ENCODE measurements around the gene SLC38A10. TPM values are rescaled to one million over a fixed set of nuclear protein-coding genes. Genes with fewer than 3 reads are reported as not detected.

The SLC38A10 gene
- polyA plus RNA-seq, 1 of the 3 experiments (the other 2 are of a cell fraction), result 82.2 TPM

DNA sequence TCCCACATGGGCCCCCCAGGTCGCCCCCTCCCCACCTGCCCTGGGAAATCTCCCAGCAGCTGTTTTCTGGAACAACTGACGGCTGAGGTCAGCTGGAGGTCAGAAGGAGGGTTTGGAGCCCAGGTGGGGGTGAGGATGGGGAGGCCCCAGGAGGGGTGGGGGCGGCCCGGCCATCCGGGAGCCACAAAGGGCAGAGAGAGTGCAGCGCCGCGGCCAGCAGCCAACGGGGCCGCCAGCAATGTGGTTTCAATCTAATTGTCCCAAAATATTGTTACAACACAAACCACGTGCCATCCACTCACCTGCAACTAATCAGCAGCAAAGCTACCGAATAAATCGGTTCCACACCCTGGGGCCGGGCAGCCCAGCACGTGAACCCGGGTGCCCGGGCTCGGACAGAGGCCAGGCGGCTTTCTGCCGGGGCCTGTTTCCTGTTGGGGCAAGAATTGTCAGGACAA lies 28.3 kb upstream of the SLC38A10 start (continued):
- TF ChIP-seq GATA2 (CRISPR knock-in tag; IDR thresholded peaks at IDR 0.05) (peak; percentile 20; the same call in 1 of the 2 replicates), FOSL2 (IDR thresholded peaks at IDR 0.05; ENCODE audit: borderline replicate concordance, low read depth) (no peak), RFX5 (IDR thresholded peaks at IDR 0.05; ENCODE audit: low read length) (no peak), NRF1 (IDR thresholded peaks at IDR 0.05; ENCODE audit: low read depth, low read length) (no peak), SMC3 (IDR thresholded peaks at IDR 0.05; ENCODE audit: low read depth, low read length) (no peak; the same call in 1 of the 2 replicates), CHD2 (IDR thresholded peaks at IDR 0.05; ENCODE audit: low read length, partially characterized antibody) (peak; percentile 75), EZH2phosphoT487 (IDR thresholded peaks at IDR 0.05; ENCODE audit: borderline replicate concordance, low read depth) (no peak), JUND (IDR thresholded peaks at IDR 0.05) (no peak), MEF2A (IDR thresholded peaks at IDR 0.05; ENCODE audit: borderline replicate concordance, low read depth) (no peak)
- TF ChIP-seq, protein P1, sequence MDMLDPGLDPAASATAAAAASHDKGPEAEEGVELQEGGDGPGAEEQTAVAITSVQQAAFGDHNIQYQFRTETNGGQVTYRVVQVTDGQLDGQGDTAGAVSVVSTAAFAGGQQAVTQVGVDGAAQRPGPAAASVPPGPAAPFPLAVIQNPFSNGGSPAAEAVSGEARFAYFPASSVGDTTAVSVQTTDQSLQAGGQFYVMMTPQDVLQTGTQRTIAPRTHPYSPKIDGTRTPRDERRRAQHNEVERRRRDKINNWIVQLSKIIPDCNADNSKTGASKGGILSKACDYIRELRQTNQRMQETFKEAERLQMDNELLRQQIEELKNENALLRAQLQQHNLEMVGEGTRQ (IDR thresholded peaks at IDR 0.05; ENCODE audit: borderline replicate concordance, low read depth, low read length), result 0 out of 2 replicates have a peak, but pooled peaks have one; percentile 31

DNA sequence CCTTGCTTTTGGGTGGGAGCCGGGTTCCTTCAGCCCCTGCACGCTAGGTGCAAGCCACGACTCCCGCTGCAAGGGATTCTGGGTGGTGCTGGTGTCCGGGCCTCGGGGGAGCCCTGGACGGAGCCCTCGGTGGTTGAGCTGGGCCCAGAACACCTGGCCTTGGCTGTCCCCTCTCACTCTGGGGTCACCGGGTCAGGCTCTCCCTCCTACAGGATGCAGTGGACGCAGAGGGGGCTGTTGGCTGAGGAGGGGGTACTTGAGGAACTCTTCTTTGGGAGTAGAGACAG lies 27.9 kb upstream of the SLC38A10 start:
- no peak overlapping the region for H3K4me2 ChIP-seq
- no peak overlapping the region for H2AFZ ChIP-seq (ENCODE audit: low read depth)
- peaks cover 0 to 49% of the 10 kb centered on the region in 2 experiments; a peak in 1 of 4 replicates for H3K4me1 ChIP-seq (ENCODE audit: control insufficient read depth in 1 of 2, insufficient read depth in 2 of 2, low read depth in 1 of 2, low read length in 1 of 2)
- TF ChIP-seq RXRA (IDR thresholded peaks at IDR 0.05; ENCODE audit: borderline replicate concordance, low read depth), result no peak
- TF ChIP-seq RFX5 (IDR thresholded peaks at IDR 0.05; ENCODE audit: low read length), result no peak
- TF ChIP-seq, protein P1 (IDR thresholded peaks at IDR 0.05; ENCODE audit: borderline replicate concordance, low read depth, low read length), result no peak
- TF ChIP-seq GABPA (IDR thresholded peaks at IDR 0.05; ENCODE audit: low read depth), result no peak
- no peak for TF ChIP-seq YY1 (IDR thresholded peaks at IDR 0.05; ENCODE audit: low read depth)
- TF ChIP-seq EP300 (IDR thresholded peaks at IDR 0.05; ENCODE audit: borderline replicate concordance in 1 of 2, low read depth in 1 of 2, low read length in 1 of 2), result no peak
- TF ChIP-seq NRF1 (IDR thresholded peaks at IDR 0.05; ENCODE audit: low read depth, low read length), result no peak
- no peak for TF ChIP-seq MXI1 (IDR thresholded peaks at IDR 0.05; ENCODE audit: low read depth, low read length)
- no peak for TF ChIP-seq FOSL2 (IDR thresholded peaks at IDR 0.05; ENCODE audit: borderline replicate concordance, low read depth)
- no peak for TF ChIP-seq TAF1 (IDR thresholded peaks at IDR 0.05; ENCODE audit: borderline replicate concordance, low read depth, low read length)
- TF ChIP-seq, protein P2, sequence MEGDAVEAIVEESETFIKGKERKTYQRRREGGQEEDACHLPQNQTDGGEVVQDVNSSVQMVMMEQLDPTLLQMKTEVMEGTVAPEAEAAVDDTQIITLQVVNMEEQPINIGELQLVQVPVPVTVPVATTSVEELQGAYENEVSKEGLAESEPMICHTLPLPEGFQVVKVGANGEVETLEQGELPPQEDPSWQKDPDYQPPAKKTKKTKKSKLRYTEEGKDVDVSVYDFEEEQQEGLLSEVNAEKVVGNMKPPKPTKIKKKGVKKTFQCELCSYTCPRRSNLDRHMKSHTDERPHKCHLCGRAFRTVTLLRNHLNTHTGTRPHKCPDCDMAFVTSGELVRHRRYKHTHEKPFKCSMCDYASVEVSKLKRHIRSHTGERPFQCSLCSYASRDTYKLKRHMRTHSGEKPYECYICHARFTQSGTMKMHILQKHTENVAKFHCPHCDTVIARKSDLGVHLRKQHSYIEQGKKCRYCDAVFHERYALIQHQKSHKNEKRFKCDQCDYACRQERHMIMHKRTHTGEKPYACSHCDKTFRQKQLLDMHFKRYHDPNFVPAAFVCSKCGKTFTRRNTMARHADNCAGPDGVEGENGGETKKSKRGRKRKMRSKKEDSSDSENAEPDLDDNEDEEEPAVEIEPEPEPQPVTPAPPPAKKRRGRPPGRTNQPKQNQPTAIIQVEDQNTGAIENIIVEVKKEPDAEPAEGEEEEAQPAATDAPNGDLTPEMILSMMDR (IDR thresholded peaks at IDR 0.05), result no peak
- TF ChIP-seq, protein P3, sequence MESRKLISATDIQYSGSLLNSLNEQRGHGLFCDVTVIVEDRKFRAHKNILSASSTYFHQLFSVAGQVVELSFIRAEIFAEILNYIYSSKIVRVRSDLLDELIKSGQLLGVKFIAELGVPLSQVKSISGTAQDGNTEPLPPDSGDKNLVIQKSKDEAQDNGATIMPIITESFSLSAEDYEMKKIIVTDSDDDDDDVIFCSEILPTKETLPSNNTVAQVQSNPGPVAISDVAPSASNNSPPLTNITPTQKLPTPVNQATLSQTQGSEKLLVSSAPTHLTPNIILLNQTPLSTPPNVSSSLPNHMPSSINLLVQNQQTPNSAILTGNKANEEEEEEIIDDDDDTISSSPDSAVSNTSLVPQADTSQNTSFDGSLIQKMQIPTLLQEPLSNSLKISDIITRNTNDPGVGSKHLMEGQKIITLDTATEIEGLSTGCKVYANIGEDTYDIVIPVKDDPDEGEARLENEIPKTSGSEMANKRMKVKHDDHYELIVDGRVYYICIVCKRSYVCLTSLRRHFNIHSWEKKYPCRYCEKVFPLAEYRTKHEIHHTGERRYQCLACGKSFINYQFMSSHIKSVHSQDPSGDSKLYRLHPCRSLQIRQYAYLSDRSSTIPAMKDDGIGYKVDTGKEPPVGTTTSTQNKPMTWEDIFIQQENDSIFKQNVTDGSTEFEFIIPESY (IDR thresholded peaks at IDR 0.05; ENCODE audit: borderline replicate concordance, low read depth), result no peak
- no peak for TF ChIP-seq CHD2 (IDR thresholded peaks at IDR 0.05; ENCODE audit: low read length, partially characterized antibody)
- no peak overlapping the region for H3K9ac ChIP-seq
- WGBS (ENCODE audit: low lambda C conversion rate), result 96% methylated on average over 4 of the region's 10 CpGs
- H3K4me3 ChIP-seq (ENCODE audit: low read depth in 2 of 2, low read length in 1 of 2), result no peak overlapping the region
- H3F3A ChIP-seq (replicated peaks; ENCODE audit: insufficient read depth), result no peaks in the 10 kb centered on the region
- H3K36me3 ChIP-seq (replicated peaks in 1 of 2; ENCODE audit: control insufficient read depth in 1 of 2, insufficient read depth in 2 of 2, low read length in 1 of 2), result no peaks in the 10 kb centered on the region
- no peaks in the 10 kb centered on the region for H3K9me2 ChIP-seq
- CTCF ChIA-PET, result interaction anchor here (0.7 to 15.7 kb wide), 20 partner anchors 9 to 162 kb away, joined by 3 to 295 read pairs (median 6); partner anchors contain the start of genes BAHCC1 and SLC38A10
- no peak for DNase-seq
- H3K9me3 ChIP-seq, result no peaks in the 10 kb centered on the region
- POLR2A ChIA-PET, result interaction anchor here (1.0 to 4.6 kb wide), 6 partner anchors 8 to 229 kb away, joined by 3 to 32 read pairs (median 5); partner anchors contain the start of genes FAAP100 and SLC38A10
- no peaks in the 10 kb centered on the region for H4K20me1 ChIP-seq (ENCODE audit: insufficient read depth)
- no peaks in the 10 kb centered on the region for H3K27me3 ChIP-seq (ENCODE audit: insufficient read depth)
- H3K79me2 ChIP-seq (ENCODE audit: insufficient read depth), result no peaks in the 10 kb centered on the region
- H3K27ac ChIP-seq (ENCODE audit: low read depth in 2 of 2, low read length in 1 of 2), result peak overlapping the region in 1 of 2 experiments; percentile 83; a peak in 2 of 4 replicates

Measured in SK-N-SH (cell line).